ENCODE results near the gene RASA1. TPM values are rescaled to one million over a fixed set of nuclear protein-coding genes. Genes with fewer than 3 reads are reported as not detected.

The RASA1 gene
- total RNA-seq, 4 donors from 2014 or later: 33.0 to 62.2 (median 46.6) TPM

- TF ChIP-seq CTCF (IDR thresholded peaks at IDR 0.05; ENCODE audit: low read depth): no peak
These were observed 45.5 kb downstream of the RASA1 start for GRCh38 chr5:87313216-87313615.

GRCh38 chr5:87319469-87319868 is 51.8 kb downstream of the RASA1 start:
- no peak for TF ChIP-seq CTCF (IDR thresholded peaks at IDR 0.05; ENCODE audit: low read depth)

- no peak for TF ChIP-seq CTCF (IDR thresholded peaks at IDR 0.05; ENCODE audit: low read depth)
These were observed 53.9 kb downstream of the RASA1 start for GRCh38 chr5:87321605-87322004.

GRCh38 chr5:87322381-87322780 is 54.7 kb downstream of the RASA1 start:
- no peak for TF ChIP-seq CTCF (IDR thresholded peaks at IDR 0.05; ENCODE audit: low read depth)

- no peak for TF ChIP-seq CTCF (IDR thresholded peaks at IDR 0.05; ENCODE audit: low read depth)
These were observed 60.3 kb downstream of the RASA1 start for GRCh38 chr5:87327998-87328397.

GRCh38 chr5:87329114-87329513 is 61.4 kb downstream of the RASA1 start:
- no peak for TF ChIP-seq CTCF (IDR thresholded peaks at IDR 0.05; ENCODE audit: low read depth)

- no peak for TF ChIP-seq CTCF (IDR thresholded peaks at IDR 0.05; ENCODE audit: low read depth)
These were observed 72.3 kb downstream of the RASA1 start for GRCh38 chr5:87339986-87340385.
